ENCODE measurements around the gene SCIN.
"Not testable (repeated sequence)": the region's sequence is repeated elsewhere in the genome, so short reads cannot be mapped to it uniquely, and the experiment has no call there.

The SCIN gene

DNA sequence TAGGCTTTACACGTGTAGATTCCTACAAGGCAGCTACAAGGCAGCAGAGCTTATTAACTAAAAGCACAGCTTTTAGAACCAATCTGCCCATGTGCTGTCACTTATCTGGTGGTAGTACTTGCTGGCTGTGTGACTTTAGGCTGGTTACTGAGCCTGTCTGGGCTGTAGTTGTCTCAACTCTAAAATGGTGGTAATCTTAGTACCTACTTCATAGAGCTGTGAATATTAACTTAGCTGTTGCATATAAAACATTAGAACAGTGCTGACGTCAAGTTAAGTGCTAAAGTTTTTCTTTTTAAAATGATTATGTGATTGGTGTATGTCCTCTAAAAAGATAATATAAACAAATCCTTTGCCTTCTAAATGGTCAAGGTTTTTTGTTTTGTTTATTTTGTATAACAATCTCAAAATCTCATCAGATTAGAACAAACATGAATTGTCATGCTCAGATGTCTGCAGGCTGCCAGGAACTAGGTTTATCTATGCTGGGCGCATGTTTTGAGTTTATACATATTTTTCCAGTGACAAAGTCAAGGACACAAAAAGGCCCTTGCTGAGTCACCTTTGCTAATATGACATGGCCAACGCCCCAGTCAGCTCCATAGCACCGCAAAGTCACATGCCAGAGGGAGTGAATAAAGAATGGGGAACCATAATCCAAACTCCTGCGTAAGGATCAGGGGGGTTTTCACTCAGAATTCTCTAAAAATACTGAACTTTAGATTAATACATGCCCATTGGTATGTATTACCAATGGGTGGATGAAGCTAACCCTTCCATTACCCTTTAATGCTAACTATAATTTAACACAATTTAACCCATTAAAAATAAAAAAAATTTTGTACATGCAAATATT is 77.1 kb downstream of the SCIN start:
- no peak overlapping the region for H3K4me3 ChIP-seq (ENCODE audit: low read length)
- TF ChIP-seq CTCF (conservative IDR thresholded peaks at IDR 0.05; ENCODE audit: low read length): no peak
- peak; percentile 51 for DNase-seq (ENCODE audit: low read depth)

DNA sequence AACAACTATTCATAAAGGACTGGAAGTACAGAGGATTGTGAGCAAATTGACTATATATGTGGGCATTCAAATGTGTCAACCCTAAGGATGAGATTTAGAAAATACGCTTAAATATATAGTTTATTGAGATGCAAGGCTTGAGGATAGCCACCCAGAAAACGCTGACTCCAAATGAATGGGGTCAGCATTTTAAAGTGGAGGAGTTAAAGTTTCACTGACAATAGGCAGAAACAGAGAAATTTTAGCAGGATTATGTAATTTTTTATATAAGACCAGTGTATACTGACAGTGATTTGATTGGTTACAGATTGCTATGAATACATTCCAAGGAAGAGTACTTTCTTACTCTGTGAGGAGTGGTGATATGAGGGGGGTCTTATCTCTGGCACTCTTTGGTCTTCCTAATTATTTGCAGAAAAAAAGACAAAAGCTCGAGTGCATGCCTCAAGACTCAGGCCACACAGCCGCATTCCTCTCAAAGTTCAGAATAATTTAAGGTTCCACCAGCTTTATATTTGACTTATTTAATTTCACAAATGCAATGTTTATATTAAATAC is 78.3 kb downstream of the SCIN start:
- TF ChIP-seq CTCF (conservative IDR thresholded peaks at IDR 0.05; ENCODE audit: low read length): no peak
- no peak for DNase-seq (ENCODE audit: low read depth)
- no peak overlapping the region for H3K4me3 ChIP-seq (ENCODE audit: low read length)

DNA sequence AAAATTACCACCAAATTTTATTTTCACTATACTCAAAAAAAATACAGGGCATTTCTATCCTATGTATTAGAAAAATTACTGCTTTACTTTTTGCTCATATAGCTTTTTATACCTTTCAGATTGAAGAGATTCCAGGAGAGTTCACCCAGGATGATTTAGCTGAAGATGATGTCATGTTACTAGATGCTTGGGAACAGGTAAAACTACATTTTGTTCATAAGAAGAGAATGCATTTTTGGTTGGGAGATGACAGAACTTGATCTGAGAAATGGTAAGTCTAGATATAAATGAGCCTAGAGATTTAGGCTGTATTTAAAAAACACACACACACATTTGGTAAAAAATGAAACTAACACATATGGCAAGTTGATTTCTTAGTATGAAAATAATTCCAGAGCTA is 78.8 kb downstream of the SCIN start:
- DNase-seq (ENCODE audit: low read depth): no peak
- no peak for TF ChIP-seq CTCF (conservative IDR thresholded peaks at IDR 0.05; ENCODE audit: low read length)
- no peak overlapping the region for H3K4me3 ChIP-seq (ENCODE audit: low read length)

- TF ChIP-seq CTCF (conservative IDR thresholded peaks at IDR 0.05; ENCODE audit: low read length): no peak
- no peak overlapping the region for H3K4me3 ChIP-seq (ENCODE audit: low read length)
- DNase-seq (ENCODE audit: low read depth): no peak
Measured at GRCh38 chr7:12650080-12650479, 79.6 kb downstream of the SCIN start.

- DNase-seq (ENCODE audit: low read depth): no peak
- H3K4me3 ChIP-seq (ENCODE audit: low read length): no peak overlapping the region
- no peak for TF ChIP-seq CTCF (conservative IDR thresholded peaks at IDR 0.05; ENCODE audit: low read length)
Measured at GRCh38 chr7:12653110-12653509, 82.6 kb downstream of the SCIN start.

- no peak overlapping the region for H3K4me3 ChIP-seq (ENCODE audit: low read length)
- no peak for TF ChIP-seq CTCF (conservative IDR thresholded peaks at IDR 0.05; ENCODE audit: low read length)
- no peak for DNase-seq (ENCODE audit: low read depth)
Measured at GRCh38 chr7:12653518-12653917, 83.0 kb downstream of the SCIN start.

DNA sequence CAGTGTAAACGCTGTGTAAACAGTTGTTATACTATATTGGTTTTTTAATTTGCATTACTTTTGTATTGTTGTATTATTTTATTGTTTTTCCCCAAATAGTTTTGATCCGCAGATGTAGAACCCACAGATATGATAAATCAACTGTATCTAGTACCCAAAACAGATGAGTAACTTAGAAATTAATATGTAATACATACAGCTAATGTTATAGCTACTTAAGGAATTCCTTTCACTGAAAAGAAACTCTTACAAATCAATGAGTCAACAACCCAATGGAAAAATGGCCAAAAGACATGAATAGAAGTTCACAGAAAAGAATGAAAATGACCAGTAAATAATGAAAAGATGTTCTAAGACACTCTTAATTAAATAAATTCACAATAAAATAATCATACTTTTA is 84.6 kb downstream of the SCIN start:
- TF ChIP-seq CTCF (conservative IDR thresholded peaks at IDR 0.05; ENCODE audit: low read length): no peak
- DNase-seq (ENCODE audit: low read depth): no peak
- H3K4me3 ChIP-seq (ENCODE audit: low read length): no peak overlapping the region

DNA sequence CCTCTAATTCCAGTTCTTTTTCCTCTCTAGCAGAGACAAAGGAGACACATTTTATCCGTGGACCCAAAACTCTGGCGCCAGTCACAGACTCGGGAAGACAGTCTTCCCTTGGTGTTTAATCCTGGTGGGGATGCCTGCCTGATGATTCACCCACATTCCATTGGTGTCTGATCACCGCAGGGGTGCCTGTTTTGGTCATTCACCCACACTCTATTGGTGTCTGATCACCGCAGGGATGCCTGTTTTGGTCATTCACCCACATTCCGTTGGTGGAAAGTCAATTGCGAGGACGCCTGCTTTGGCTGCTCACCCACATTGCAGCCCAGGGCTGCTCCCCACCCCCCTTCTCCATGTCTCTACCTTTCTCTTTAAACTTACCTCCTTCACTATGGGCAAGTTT is 89.9 kb downstream of the SCIN start:
- not testable (repeated sequence) for H3K4me3 ChIP-seq (ENCODE audit: low read length)
- peak; percentile 90 for DNase-seq (ENCODE audit: low read depth)

DNA sequence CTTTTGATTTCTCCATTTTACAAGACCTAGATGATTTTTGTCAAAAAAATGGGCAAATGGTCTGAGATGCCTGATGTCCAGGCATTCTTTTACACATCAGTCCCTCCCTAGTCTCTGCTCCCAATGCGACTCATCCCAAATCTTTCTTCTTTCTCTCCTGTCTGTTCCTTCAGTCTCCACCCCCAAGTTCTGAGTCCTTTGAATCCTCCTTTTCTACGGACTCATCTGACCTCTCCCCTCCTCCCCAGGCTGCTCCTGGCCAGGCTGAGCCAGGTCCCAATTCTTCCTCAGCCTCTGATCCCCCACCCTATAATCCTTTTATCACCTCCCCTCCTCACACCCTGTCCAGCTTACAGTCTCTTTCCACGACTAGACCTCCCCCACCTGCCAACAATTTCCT is 90.5 kb downstream of the SCIN start:
- DNase-seq (ENCODE audit: low read depth); H3K4me3 ChIP-seq (ENCODE audit: low read length): not testable (repeated sequence)

All from AG10803 (cell line).